ENCODE data around the gene GARIN3.

Gene GARIN3

GRCh38 chr5:157177953-157178352, 11.9 kb upstream of the GARIN3 start:
- no peaks in the 10 kb centered on the region for H3K9me3 ChIP-seq (ENCODE audit: low read length)
- H3K36me3 ChIP-seq (ENCODE audit: insufficient read depth, low read length) = no peaks in the 10 kb centered on the region
- no peaks in the 10 kb centered on the region for H3K27me3 ChIP-seq (ENCODE audit: insufficient read depth, low read length)
- no peak overlapping the region for H2AFZ ChIP-seq (ENCODE audit: low read depth, low read length)
- no peaks in the 10 kb centered on the region for H3K4me1 ChIP-seq (ENCODE audit: insufficient read depth, low read length)
- H3K4me3 ChIP-seq (ENCODE audit: low read length) = no peak overlapping the region

- Histone ChIP-seq H3K27me3 (ENCODE audit: insufficient read depth, low read length) (no peaks in the 10 kb centered on the region), H3K36me3 (ENCODE audit: insufficient read depth, low read length) (no peaks in the 10 kb centered on the region), H2AFZ (ENCODE audit: low read depth, low read length) (no peak overlapping the region), H3K4me3 (ENCODE audit: low read length) (no peak overlapping the region), H3K9me3 (ENCODE audit: low read length) (no peaks in the 10 kb centered on the region), H3K4me1 (ENCODE audit: insufficient read depth, low read length) (no peaks in the 10 kb centered on the region)
Observed at GRCh38 chr5:157175071-157175612, 9.1 kb upstream of the GARIN3 start.

GRCh38 chr5:157172403-157172802, 6.3 kb upstream of the GARIN3 start:
- H3K4me3 ChIP-seq (ENCODE audit: low read length) = no peak overlapping the region
- H3K36me3 ChIP-seq (ENCODE audit: insufficient read depth, low read length) = no peaks in the 10 kb centered on the region
- H3K9me3 ChIP-seq (ENCODE audit: low read length) = no peaks in the 10 kb centered on the region
- H3K4me1 ChIP-seq (ENCODE audit: insufficient read depth, low read length) = no peaks in the 10 kb centered on the region
- H3K27me3 ChIP-seq (ENCODE audit: insufficient read depth, low read length) = no peaks in the 10 kb centered on the region
- no peak overlapping the region for H2AFZ ChIP-seq (ENCODE audit: low read depth, low read length)

DNA sequence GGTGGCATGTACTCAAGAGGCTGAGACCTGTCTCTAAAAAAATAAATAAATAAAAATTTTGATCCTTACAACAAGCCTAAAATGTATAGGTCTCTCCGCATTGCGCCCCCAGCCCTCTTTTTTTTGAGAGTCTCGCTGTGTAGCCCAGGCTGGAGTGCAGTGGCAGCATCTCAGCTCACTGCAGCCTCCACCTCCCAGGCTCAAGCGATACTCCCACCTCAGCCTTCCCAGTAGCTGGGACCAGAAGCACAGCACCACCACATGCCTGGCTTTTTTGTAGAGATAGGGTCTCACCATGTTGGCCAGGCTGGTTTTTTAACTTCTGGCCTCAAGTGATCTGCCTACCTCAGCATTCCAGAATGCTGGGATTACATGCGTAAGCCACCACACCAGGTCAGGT, 2.2 kb upstream of the GARIN3 start:
- H3K4me3 ChIP-seq (ENCODE audit: low read length) = no peak overlapping the region
- no peaks in the 10 kb centered on the region for H3K4me1 ChIP-seq (ENCODE audit: insufficient read depth, low read length)
- H3K27me3 ChIP-seq (ENCODE audit: insufficient read depth, low read length) = no peaks in the 10 kb centered on the region
- H3K36me3 ChIP-seq (ENCODE audit: insufficient read depth, low read length) = no peaks in the 10 kb centered on the region
- H3K9me3 ChIP-seq (ENCODE audit: low read length) = no peaks in the 10 kb centered on the region
- no peak overlapping the region for H2AFZ ChIP-seq (ENCODE audit: low read depth, low read length)

GRCh38 chr5:157167214-157167621, 1.2 kb upstream of the GARIN3 start:
- no peak overlapping the region for H2AFZ ChIP-seq (ENCODE audit: low read depth, low read length)
- H3K4me1 ChIP-seq (ENCODE audit: insufficient read depth, low read length) = no peaks in the 10 kb centered on the region
- no peaks in the 10 kb centered on the region for H3K36me3 ChIP-seq (ENCODE audit: insufficient read depth, low read length)
- H3K9me3 ChIP-seq (ENCODE audit: low read length) = no peaks in the 10 kb centered on the region
- H3K27me3 ChIP-seq (ENCODE audit: insufficient read depth, low read length) = no peaks in the 10 kb centered on the region
- no peak overlapping the region for H3K4me3 ChIP-seq (ENCODE audit: low read length)

DNA sequence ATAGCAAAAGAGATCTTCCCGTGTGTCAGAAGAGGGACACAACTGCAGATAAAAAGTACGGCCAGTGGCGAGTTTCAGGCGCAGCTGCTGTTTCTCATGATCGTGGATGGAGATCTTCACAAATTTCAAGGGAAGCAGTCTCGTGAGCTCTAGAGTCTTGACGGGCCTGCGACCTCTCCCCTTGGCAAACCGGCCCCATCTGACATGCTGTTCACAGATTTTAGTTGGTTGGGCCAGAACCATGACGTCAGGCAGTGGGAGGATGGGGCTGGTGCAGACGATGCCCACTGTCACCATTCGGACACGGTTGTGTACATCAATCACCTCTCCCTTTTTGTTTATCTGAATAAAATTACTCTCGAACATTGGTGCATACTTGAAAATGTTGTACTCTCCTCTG, 396 bp downstream of the GARIN3 start:
- Histone ChIP-seq H3K4me3 (ENCODE audit: low read length) (no peak overlapping the region), H3K27me3 (ENCODE audit: insufficient read depth, low read length) (no peaks in the 10 kb centered on the region), H3K4me1 (ENCODE audit: insufficient read depth, low read length) (no peaks in the 10 kb centered on the region), H3K9me3 (ENCODE audit: low read length) (no peaks in the 10 kb centered on the region), H3K36me3 (ENCODE audit: insufficient read depth, low read length) (no peaks in the 10 kb centered on the region), H2AFZ (ENCODE audit: low read depth, low read length) (no peak overlapping the region)

- no peaks in the 10 kb centered on the region for H3K27me3 ChIP-seq (ENCODE audit: insufficient read depth, low read length)
- H3K4me1 ChIP-seq (ENCODE audit: insufficient read depth, low read length) = no peaks in the 10 kb centered on the region
- H3K9me3 ChIP-seq (ENCODE audit: low read length) = no peaks in the 10 kb centered on the region
- no peak overlapping the region for H2AFZ ChIP-seq (ENCODE audit: low read depth, low read length)
- no peaks in the 10 kb centered on the region for H3K36me3 ChIP-seq (ENCODE audit: insufficient read depth, low read length)
- no peak overlapping the region for H3K4me3 ChIP-seq (ENCODE audit: low read length)
Observed at GRCh38 chr5:157165261-157165660, 803 bp downstream of the GARIN3 start.

DNA sequence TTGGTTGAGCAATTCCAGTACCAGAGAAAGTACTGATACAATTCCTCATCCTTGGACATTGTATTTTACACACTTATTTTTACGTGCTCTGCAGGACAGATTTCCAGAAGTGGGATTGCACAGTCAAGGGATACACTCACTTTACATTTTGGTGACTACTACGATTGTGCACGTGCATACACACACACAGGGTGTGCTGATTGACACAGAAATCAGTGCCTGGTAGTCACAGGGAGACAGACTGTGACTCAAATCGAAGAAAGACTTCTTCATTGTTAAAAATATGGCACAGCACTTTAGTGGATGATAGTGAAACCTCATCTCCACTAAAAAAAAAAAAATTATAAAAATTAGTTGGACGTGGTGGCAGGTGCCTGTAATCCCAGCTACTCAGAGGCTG, 1.5 kb downstream of the GARIN3 start:
- H3K4me1 ChIP-seq (ENCODE audit: insufficient read depth, low read length) = no peaks in the 10 kb centered on the region
- no peaks in the 10 kb centered on the region for H3K9me3 ChIP-seq (ENCODE audit: low read length)
- no peaks in the 10 kb centered on the region for H3K36me3 ChIP-seq (ENCODE audit: insufficient read depth, low read length)
- H3K27me3 ChIP-seq (ENCODE audit: insufficient read depth, low read length) = peaks cover 3% of the 10 kb centered on the region
- no peak overlapping the region for H3K4me3 ChIP-seq (ENCODE audit: low read length)
- H2AFZ ChIP-seq (ENCODE audit: low read depth, low read length) = no peak overlapping the region

DNA sequence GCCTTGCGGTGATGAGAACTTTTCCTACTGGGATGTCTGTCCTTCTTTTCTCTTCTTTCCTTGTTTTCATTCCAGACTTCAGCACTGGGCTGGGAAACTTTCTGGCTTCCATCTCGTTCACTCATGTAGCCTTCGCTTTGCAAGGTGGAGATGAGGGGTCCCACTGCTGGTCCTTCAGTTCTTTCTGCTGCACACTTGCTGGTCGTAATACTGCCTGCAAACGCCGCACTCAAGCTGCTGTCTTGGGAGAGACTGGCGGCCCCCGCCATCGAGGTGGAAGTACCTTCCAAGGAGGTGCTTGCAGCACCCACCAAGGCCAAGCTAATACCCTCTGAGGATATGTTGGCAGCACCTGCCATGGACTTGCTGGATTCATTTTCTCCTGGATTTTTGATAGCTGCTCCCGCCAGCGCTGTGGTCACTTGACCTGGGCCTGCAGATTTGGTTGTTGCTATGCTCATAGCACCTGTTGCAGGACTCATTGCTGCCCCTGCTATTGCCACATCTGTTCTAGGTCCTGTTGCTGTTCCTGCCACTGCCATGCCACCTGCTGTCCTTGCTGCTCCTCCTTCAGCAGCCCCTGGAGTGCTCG, 3.0 kb downstream of the GARIN3 start:
- no peak overlapping the region for H3K4me3 ChIP-seq (ENCODE audit: low read length)
- H3K36me3 ChIP-seq (ENCODE audit: insufficient read depth, low read length) = no peaks in the 10 kb centered on the region
- no peak overlapping the region for H2AFZ ChIP-seq (ENCODE audit: low read depth, low read length)
- peaks cover 3% of the 10 kb centered on the region for H3K27me3 ChIP-seq (ENCODE audit: insufficient read depth, low read length)
- no peaks in the 10 kb centered on the region for H3K9me3 ChIP-seq (ENCODE audit: low read length)
- H3K4me1 ChIP-seq (ENCODE audit: insufficient read depth, low read length) = no peaks in the 10 kb centered on the region

DNA sequence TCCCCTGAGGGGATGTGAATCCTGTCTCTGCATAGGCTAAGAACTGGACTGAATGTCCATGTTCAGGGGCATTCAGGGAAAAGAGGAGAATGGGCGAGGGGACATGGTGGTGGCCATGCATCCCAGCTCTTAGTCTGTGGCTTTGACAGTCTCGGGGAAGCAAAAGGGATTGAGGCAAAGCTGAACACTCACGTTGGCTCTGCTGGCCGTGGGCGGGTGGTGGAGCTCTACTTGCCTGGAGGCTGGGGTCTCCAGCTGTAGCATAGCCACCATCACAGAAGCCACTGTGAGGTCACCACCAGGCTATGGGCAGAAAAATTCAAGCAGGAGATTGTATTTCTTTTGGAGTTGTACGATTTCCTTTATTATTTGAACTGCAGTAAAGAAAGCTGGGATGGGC, 4.1 kb downstream of the GARIN3 start:
- peaks cover 3% of the 10 kb centered on the region for H3K27me3 ChIP-seq (ENCODE audit: insufficient read depth, low read length)
- no peak overlapping the region for H3K4me3 ChIP-seq (ENCODE audit: low read length)
- no peaks in the 10 kb centered on the region for H3K36me3 ChIP-seq (ENCODE audit: insufficient read depth, low read length)

GRCh38 chr5:157160001-157160400, 6.1 kb downstream of the GARIN3 start:
- Histone ChIP-seq H3K4me3 (ENCODE audit: low read length) (no peak overlapping the region), H3K36me3 (ENCODE audit: insufficient read depth, low read length) (no peaks in the 10 kb centered on the region), H3K27me3 (ENCODE audit: insufficient read depth, low read length) (peaks cover 3% of the 10 kb centered on the region), H3K4me1 (ENCODE audit: insufficient read depth, low read length) (no peaks in the 10 kb centered on the region), H3K9me3 (ENCODE audit: low read length) (no peaks in the 10 kb centered on the region), H2AFZ (ENCODE audit: low read depth, low read length) (no peak overlapping the region)

More for the DNA sequence above, 4.1 kb downstream of the GARIN3 start:
- Histone ChIP-seq H2AFZ (ENCODE audit: low read depth, low read length) (no peak overlapping the region), H3K9me3 (ENCODE audit: low read length) (no peaks in the 10 kb centered on the region), H3K4me1 (ENCODE audit: insufficient read depth, low read length) (no peaks in the 10 kb centered on the region)

DNA sequence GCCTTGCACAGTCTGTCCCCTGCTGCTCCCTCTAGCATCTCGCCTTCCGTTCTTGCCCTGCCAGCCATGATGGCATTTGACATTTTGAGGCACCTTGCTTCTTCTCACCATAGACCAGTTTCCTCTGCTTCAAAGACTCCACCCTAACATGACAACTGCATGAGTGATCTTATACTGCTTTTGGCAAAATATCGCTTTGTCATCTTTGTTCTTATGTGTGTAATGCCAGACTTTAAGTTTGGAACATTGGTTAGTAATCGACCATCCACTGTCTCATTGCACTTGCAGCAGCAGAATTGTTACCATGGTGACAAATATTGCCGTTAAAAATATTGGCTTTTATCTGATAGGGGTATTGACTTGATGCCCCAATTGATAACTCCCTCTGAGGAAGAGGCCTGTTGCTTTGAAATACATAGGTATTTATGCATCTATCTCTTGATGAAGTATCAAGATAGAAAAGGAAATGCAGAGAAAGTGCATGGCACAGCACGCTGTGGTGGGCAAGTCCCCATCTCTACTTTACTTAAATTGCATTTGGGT, 6.8 kb downstream of the GARIN3 start:
- Histone ChIP-seq H3K4me3 (ENCODE audit: low read length) (no peak overlapping the region), H3K27me3 (ENCODE audit: insufficient read depth, low read length) (peaks cover 3% of the 10 kb centered on the region), H3K36me3 (ENCODE audit: insufficient read depth, low read length) (no peaks in the 10 kb centered on the region), H3K9me3 (ENCODE audit: low read length) (no peaks in the 10 kb centered on the region), H3K4me1 (ENCODE audit: insufficient read depth, low read length) (no peaks in the 10 kb centered on the region), H2AFZ (ENCODE audit: low read depth, low read length) (no peak overlapping the region)

DNA sequence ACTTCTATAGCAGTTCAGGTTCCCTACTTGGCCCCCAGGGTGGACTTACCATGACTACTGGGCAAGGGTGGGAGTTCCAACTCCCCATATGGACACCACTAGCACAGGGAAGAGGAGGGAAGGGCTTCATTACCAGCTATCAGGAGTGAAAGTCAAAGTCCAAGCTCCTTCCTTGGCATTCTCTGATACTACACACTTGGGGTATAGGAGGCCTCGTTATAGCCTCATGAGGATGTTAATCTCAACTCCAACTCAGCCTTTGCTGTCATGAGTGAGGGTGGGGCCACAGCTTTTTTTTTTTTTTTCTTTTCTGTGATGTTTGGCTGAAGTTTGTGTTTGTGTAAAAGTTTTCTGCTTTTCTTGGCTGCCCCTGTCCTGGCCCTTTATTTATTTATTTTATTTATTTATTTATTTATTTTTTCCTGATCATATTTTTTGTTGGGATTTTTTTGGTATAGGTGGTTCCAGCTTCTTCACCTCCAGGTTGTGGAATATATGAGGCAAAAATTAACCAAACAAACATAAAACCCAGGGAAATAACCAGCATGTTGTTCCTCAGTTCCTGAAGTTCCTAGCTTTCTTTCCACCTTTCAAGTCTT, 8.7 kb downstream of the GARIN3 start:
- H3K36me3 ChIP-seq (ENCODE audit: insufficient read depth, low read length) = no peaks in the 10 kb centered on the region
- no peaks in the 10 kb centered on the region for H3K9me3 ChIP-seq (ENCODE audit: low read length)
- no peak overlapping the region for H2AFZ ChIP-seq (ENCODE audit: low read depth, low read length)
- H3K4me1 ChIP-seq (ENCODE audit: insufficient read depth, low read length) = no peaks in the 10 kb centered on the region
- peaks cover 3% of the 10 kb centered on the region for H3K27me3 ChIP-seq (ENCODE audit: insufficient read depth, low read length)
- no peak overlapping the region for H3K4me3 ChIP-seq (ENCODE audit: low read length)

All from neuron (in vitro differentiated cells).